GM12873 (cell line): ENCODE results near the gene PATJ.

Experiments
- TF ChIP-seq, protein P1 (sequence below): IDR thresholded peaks from 2 replicates; pipeline ENCODE4 v1.5.1; 2012; ENCODE audit warnings: low read depth, mild to moderate bottlenecking, moderate library complexity, low read length, control low read depth; ENCODE audit not compliant: insufficient read depth; ENCODE audit errors: missing control alignments

PATJ gene

DNA sequence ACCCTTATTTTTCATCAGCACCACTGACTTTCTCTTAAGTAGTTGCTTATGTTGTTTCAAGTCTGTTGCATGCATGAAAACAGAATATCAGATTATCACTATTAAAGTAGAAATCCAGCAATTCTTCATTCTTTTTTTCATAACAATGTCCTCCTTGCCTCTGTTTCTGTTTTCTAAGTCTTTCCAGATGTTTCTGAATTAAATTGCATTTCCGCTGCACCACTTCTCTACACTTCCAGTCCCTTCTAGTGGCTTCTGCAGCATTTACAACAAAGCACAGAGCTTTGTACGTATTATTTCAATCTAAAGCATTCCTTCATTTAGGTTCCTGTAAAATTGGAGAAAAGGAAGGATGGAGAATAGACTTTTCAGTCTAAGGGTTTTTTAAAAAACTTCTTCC is 42.4 kb downstream of the PATJ start:
- TF ChIP-seq, protein P1, sequence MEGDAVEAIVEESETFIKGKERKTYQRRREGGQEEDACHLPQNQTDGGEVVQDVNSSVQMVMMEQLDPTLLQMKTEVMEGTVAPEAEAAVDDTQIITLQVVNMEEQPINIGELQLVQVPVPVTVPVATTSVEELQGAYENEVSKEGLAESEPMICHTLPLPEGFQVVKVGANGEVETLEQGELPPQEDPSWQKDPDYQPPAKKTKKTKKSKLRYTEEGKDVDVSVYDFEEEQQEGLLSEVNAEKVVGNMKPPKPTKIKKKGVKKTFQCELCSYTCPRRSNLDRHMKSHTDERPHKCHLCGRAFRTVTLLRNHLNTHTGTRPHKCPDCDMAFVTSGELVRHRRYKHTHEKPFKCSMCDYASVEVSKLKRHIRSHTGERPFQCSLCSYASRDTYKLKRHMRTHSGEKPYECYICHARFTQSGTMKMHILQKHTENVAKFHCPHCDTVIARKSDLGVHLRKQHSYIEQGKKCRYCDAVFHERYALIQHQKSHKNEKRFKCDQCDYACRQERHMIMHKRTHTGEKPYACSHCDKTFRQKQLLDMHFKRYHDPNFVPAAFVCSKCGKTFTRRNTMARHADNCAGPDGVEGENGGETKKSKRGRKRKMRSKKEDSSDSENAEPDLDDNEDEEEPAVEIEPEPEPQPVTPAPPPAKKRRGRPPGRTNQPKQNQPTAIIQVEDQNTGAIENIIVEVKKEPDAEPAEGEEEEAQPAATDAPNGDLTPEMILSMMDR: no peak

GRCh38 chr1:61790837-61791236 is 48.6 kb downstream of the PATJ start:
- TF ChIP-seq, protein P1: no peak

- TF ChIP-seq, protein P1: no peak
Observed at GRCh38 chr1:61797045-61797755, 54.9 kb downstream of the PATJ start.

GRCh38 chr1:61807606-61808140 is 65.4 kb downstream of the PATJ start:
- TF ChIP-seq, protein P1: no peak

- TF ChIP-seq, protein P1: no peak
Observed at GRCh38 chr1:61808321-61808720, 66.0 kb downstream of the PATJ start.

DNA sequence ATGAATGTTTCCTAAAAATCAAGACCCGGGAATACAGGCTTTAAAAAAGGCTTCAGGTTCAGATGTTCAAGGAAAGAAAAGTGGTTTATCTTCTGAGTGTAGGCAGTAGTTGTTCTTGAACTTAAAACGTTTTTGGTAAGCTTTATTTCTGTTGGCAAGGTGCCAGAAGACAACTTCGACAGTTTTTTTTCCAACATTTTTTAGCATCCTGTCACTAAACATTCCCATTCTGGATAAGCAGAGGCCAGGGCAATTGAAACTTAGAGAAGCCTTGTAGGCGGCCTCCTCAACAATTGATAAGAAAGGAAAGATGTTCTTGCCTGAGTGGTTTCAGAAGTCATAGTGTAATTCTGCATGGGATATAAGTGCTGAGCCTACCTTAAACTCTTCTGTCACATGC is 66.7 kb downstream of the PATJ start:
- TF ChIP-seq, protein P1: no peak

DNA sequence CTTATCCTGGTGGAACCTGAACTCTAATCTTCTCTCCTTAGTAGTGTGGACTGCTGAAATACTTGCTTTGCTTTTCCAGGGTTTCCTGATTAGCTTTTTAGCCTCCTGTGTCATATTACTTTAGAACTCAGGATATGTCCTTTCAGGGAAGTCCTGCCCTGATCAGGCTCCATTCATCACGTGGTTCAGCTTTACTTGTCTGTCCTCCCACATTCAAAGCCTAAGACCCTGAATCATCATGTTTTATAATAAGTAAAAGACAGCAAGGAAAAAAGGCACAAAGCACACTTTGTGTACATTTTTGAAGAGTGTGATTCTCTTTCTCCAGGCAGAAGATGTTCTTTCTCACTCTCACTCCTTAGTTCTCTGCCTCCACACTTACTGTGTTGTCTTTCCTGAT is 70.6 kb downstream of the PATJ start:
- TF ChIP-seq, protein P1: no peak
